IMR-90 (cell line): ENCODE measurements around the gene SLC44A2.

Experiments
- CTCF ChIP-seq: conservative IDR thresholded peaks from 2 replicates; pipeline ENCODE4 v1.5.1; 2012; ENCODE audit warnings: mild to moderate bottlenecking, low read depth, low read length, improper control_type of control experiment
- POLR2A ChIP-seq: IDR thresholded peaks from 2 replicates; pipeline ENCODE4 v1.6.1; 2012; ENCODE audit warnings: mild to moderate bottlenecking, low read depth, low read length
- RAD21 ChIP-seq: IDR thresholded peaks from 2 replicates; pipeline ENCODE4 v1.6.1; 2012; ENCODE audit warnings: low read length, improper control_type of control experiment
- RCOR1 ChIP-seq: IDR thresholded peaks from 2 replicates; pipeline ENCODE4 v1.6.1; 2012; ENCODE audit warnings: mild to moderate bottlenecking, low read length, improper control_type of control experiment; ENCODE audit not compliant: insufficient replicate concordance
- RFX5 ChIP-seq: IDR thresholded peaks from 2 replicates; pipeline ENCODE4 v1.8.0; 2012; ENCODE audit warnings: low read depth, mild to moderate bottlenecking, low read length, moderate library complexity
- SMC3 ChIP-seq: fragments of 150-350 bp; IDR thresholded peaks from 2 replicates; pipeline ENCODE4 v1.6.1; 2016; ENCODE audit warnings: low read depth, mild to moderate bottlenecking, antibody characterized with exemption, low read length, moderate library complexity
- TF ChIP-seq, protein P1 (sequence below): fragments of 150-350 bp; IDR thresholded peaks from 2 replicates; pipeline ENCODE4 v1.6.1; 2016; ENCODE audit warnings: low read depth, mild to moderate bottlenecking, low read length, moderate library complexity, borderline replicate concordance

DNA sequence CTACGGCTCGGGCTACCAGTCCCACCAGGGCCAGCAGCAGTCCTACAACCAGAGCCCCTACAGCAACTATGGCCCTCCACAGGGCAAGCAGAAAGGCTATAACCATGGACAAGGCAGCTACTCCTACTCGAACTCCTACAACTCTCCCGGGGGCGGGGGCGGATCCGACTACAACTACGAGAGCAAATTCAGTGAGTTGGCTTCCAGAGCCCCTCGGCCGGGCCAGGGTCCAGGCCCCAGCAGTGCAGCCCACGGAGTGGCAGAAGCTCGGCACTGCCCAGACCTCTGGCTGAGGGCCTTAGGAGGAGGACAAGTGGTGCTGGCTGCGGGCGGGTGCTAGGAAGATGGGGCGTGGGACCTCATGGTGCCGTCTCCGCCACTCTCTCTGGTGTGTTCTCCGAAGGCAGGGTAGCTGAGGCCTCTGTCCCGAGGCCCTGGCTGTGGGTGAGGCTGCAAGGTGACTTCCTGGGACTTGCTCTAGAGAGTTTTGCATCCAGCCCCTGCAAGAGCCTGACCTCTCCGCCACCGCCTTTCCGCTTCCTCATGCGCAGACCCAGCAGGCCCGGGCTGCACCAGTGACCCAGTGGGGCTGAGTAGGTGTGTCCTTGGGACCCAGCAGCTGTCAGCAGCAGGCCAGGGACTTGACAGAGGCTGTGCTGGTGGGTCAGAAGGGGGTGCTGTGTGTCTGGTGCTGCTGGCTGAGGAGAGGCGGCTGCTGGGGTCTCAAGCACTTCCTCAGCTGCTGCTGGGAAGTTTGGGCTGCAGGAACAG, 62.4 kb downstream of the SLC44A2 start:
- TF ChIP-seq RFX5 (no peak), CTCF (no peak), RCOR1 (no peak), RAD21 (no peak), POLR2A (no peak), SMC3 (no peak)
- TF ChIP-seq, protein P1, sequence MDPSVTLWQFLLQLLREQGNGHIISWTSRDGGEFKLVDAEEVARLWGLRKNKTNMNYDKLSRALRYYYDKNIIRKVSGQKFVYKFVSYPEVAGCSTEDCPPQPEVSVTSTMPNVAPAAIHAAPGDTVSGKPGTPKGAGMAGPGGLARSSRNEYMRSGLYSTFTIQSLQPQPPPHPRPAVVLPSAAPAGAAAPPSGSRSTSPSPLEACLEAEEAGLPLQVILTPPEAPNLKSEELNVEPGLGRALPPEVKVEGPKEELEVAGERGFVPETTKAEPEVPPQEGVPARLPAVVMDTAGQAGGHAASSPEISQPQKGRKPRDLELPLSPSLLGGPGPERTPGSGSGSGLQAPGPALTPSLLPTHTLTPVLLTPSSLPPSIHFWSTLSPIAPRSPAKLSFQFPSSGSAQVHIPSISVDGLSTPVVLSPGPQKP, result no peak
